Neutrophil (primary cell): ENCODE measurements around the gene ZNF586.
"Not testable (repeated sequence)": the region's sequence is repeated elsewhere in the genome, so short reads cannot be mapped to it uniquely, and the experiment has no call there.

Experiments used
- H3K27ac ChIP-seq: fragments of 200-600 bp; sonication (generic); 2 replicates; pipeline ENCODE4 v1.5.1; 2016; ENCODE audit warnings: mild to moderate bottlenecking, moderate library complexity
- H3K27me3 ChIP-seq: fragments of 200-600 bp; sonication (generic); 2 replicates; pipeline ENCODE4 v1.6.0; 2016; ENCODE audit warnings: mild to moderate bottlenecking
- H3K36me3 ChIP-seq: fragments of 200-600 bp; sonication (generic); 2 replicates; pipeline ENCODE4 v1.5.1; 2017
- H3K4me1 ChIP-seq, 2 experiments: fragments of 200-600 bp in 1 of 2; sonication (generic) in 1 of 2; 1 replicate in 1 of 2; 2 replicates in 1 of 2; pipeline versions ENCODE4 v1.5.1 to v1.6.1; 2013 to 2016; ENCODE audit warnings: low read depth in 1 of 2, low read length in 1 of 2, mild to moderate bottlenecking in 1 of 2, moderate library complexity in 1 of 2; ENCODE audit not compliant: control insufficient read depth in 1 of 2, insufficient read depth in 1 of 2
- H3K4me3 ChIP-seq, 2 experiments: fragments of 200-600 bp in 1 of 2; sonication (generic) in 1 of 2; 1 replicate in 1 of 2; 2 replicates in 1 of 2; pipeline ENCODE4 v1.5.1; 2013 to 2016; ENCODE audit warnings: low read depth in 1 of 2, low read length in 1 of 2, mild to moderate bottlenecking in 1 of 2, moderate library complexity in 1 of 2
- H3K9me3 ChIP-seq: fragments of 200-600 bp; sonication (generic); 2 replicates; pipeline ENCODE4 v1.5.1; 2016
- TF ChIP-seq, protein P1 (sequence below): fragments of 200-600 bp; sonication (generic); IDR thresholded peaks from 2 replicates; pipeline ENCODE4 v1.5.1; 2016; ENCODE audit warnings: antibody characterized with exemption

The ZNF586 gene

DNA sequence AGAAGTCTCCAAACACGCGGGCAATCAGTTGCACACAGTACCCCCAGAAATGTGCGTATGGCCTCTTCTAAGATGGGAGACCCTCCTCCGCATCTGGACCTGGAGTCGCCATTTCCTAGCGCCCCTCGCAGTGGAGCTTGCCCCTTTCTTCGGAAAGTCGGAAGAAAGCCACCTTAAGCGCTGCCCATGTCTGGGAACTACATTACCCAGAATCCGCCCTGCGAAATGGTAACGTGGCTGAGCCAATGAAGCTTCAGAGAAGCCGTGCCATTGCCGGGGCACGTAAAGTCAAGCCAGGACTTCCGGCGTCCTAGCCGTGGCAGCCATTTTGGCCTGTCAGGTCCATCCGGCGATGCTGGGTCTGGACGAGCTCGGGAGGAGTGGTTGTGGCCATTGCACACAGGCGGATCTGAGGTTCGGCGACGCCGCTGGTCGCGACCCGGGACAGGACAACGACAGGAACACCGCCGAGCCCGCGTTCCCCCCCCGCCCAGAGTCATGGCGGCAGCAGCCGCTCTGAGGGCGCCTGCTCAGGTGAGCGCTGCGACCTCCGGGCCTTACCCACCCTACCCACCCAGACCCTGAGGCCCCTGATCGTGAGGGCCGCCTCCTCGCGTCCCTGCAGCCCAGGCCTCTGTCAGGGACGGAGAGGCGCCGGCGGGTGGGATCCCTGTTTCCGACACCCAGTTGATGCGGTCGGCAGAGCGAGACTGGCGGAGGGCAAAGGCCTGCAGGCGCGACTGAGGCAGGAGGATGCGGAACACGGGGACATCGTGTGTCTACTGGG, at the start of gene ZNF586:
Gene ZNF586 (plus strand): TSS at position 332 of the 787 bp plus-strand sequence. CDS start 167 bp downstream, at position 499.
- Histone ChIP-seq H3K4me3 (peak within 1 kb of the TSS; percentile 91 to 98), H3K27ac (peak within 1 kb of the TSS; percentile 92)

DNA sequence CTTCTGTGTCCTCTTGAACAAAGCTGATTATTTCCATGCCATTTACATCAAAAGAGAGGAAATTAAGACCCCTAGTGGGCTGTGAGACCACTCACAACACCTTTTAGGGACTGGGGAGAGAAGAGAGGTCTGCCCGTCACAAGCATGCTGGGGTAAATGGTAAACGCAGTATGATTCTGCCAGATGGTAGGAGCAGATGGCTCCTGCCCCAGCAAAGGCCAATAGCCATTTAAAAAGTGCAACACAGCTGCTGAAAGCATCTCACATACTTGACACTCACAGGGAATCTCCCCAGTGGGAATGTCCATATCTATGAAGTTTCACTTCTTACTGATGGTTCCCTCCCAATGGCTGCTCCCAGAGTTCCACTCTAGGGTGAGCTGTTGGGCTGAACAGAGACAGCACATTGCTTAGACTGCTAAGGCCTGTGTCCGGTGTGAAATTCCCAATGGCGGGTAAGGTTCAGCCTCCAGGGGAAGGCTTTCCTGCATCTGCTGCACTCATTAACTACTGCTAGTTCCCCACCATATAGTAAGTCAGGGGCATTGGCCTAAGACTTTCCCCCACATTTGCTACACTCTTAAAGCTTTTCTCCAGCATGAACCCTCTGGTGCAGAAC, 49.5 kb upstream of the ZNF586 start:
- Histone ChIP-seq H3K4me1 (no peaks in the 10 kb centered on the region), H3K36me3 (peaks cover 32% of the 10 kb centered on the region), H3K4me3 (no peak overlapping the region), H3K27me3 (no peaks in the 10 kb centered on the region), H3K27ac (no peak overlapping the region), H3K9me3 (peaks cover 36% of the 10 kb centered on the region)
- TF ChIP-seq, protein P1, sequence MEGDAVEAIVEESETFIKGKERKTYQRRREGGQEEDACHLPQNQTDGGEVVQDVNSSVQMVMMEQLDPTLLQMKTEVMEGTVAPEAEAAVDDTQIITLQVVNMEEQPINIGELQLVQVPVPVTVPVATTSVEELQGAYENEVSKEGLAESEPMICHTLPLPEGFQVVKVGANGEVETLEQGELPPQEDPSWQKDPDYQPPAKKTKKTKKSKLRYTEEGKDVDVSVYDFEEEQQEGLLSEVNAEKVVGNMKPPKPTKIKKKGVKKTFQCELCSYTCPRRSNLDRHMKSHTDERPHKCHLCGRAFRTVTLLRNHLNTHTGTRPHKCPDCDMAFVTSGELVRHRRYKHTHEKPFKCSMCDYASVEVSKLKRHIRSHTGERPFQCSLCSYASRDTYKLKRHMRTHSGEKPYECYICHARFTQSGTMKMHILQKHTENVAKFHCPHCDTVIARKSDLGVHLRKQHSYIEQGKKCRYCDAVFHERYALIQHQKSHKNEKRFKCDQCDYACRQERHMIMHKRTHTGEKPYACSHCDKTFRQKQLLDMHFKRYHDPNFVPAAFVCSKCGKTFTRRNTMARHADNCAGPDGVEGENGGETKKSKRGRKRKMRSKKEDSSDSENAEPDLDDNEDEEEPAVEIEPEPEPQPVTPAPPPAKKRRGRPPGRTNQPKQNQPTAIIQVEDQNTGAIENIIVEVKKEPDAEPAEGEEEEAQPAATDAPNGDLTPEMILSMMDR = no peak

More for the DNA sequence above, at the start of gene ZNF586:
- Histone ChIP-seq H3K9me3 (no peaks in the 10 kb centered on the region), H3K36me3 (peaks cover 29% of the 10 kb centered on the region), H3K27me3 (no peaks in the 10 kb centered on the region), H3K4me1 (peaks cover 24 to 33% of the 10 kb centered on the region in 2 experiments)
- TF ChIP-seq, protein P1 = peak; percentile 9

DNA sequence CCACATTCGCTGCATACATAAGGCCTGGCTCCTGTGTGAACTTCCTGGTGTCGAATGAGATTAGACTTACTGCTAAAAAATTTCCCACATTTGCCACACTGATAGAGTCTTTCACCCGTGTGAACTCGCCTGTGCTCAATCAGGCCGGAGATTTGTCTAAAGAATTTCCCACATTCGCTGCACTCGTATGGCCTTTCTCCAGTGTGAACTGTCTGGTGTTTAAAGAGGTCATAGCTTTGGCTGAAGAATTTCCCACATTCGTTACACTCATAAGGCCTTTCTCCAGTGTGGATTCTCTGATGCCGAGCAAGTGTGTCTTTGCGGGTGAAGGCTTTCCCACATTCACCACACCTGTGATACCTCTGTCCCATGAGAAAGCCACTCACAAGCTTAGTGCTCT, 48.6 kb upstream of the ZNF586 start:
- H3K4me3 ChIP-seq = no peak overlapping the region
- no peak overlapping the region for H3K27ac ChIP-seq
- TF ChIP-seq, protein P1 = no peak
- H3K4me1 ChIP-seq = no peaks in the 10 kb centered on the region
- H3K9me3 ChIP-seq = peaks cover 36% of the 10 kb centered on the region
- peaks cover 32% of the 10 kb centered on the region for H3K36me3 ChIP-seq
- no peaks in the 10 kb centered on the region for H3K27me3 ChIP-seq

DNA sequence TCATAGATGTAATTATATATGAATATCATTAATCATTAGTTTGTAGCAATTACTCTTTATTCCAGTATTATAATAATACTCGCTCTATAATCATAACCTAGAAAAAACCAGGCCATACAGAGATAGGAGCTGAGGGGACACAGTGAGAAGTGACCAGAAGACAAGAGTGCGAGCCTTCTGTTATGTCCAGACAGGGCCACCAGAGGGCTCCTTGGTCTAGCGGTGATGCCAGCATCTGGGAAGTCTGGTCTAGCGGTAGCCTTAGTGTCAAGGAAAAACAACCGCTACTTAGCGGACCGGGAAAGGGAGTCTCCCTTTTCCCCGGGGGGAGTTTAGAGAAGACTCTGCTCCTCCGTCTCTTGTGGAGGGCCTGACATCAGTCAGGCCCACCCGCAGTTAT, 31.2 kb upstream of the ZNF586 start:
- H3K36me3 ChIP-seq, H3K9me3 ChIP-seq, H3K27me3 ChIP-seq: not testable (repeated sequence)
- Histone ChIP-seq H3K4me1 (peaks cover 14 to 15% of the 10 kb centered on the region in 2 experiments), H3K4me3 (peak overlapping the region in 1 of 2 experiments; percentile 18), H3K27ac (peak overlapping the region; percentile 66)
- TF ChIP-seq, protein P1 = peak; percentile 87

DNA sequence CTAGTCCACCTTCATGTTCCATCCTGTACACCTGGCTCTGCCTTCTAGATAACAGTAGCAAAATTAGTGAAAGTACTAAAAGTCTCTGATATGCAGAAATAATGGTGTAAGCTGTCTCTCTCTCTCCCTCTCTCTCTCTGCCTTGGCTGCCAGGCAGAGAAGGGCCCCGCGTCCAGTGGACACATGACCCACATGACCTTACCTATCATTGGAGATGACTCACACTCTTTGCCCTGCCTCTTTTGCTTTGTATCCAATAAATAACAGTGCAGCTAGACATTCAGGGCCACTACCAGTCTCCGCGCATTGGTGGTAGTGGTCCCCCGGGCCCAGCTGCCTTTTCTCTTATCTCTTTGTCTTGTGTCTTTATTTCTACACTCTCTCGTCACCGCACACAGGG, 30.7 kb upstream of the ZNF586 start:
- peaks cover 14 to 15% of the 10 kb centered on the region in 2 experiments for H3K4me1 ChIP-seq
- not testable (repeated sequence) for H3K27me3 ChIP-seq, H3K9me3 ChIP-seq, H3K36me3 ChIP-seq
- peak overlapping the region in 1 of 2 experiments; percentile 18 for H3K4me3 ChIP-seq
- peak overlapping the region; percentile 66 for H3K27ac ChIP-seq
